WERI-Rb-1 (cell line): ENCODE results near the gene SLC24A3.

Experiments
- DNase-seq: peaks from one replicate; pipeline ENCODE4 v3.0.0-alpha.2; 2020
- H3K27ac ChIP-seq: fragments of 250-450 bp; sonication (Bioruptor Pico); 2 replicates; pipeline ENCODE4 v1.5.1; 2020; ENCODE audit warnings: mild to moderate bottlenecking, moderate library complexity
- H3K27me3 ChIP-seq: fragments of 250-450 bp; sonication (Bioruptor Pico); 2 replicates; pipeline ENCODE4 v1.5.1; 2021; ENCODE audit warnings: mild to moderate bottlenecking, low read depth, moderate library complexity; ENCODE audit not compliant: insufficient read depth, severe bottlenecking
- H3K36me3 ChIP-seq: fragments of 250-450 bp; sonication (Bioruptor Pico); 2 replicates; pipeline ENCODE4 v1.5.1; 2020; ENCODE audit warnings: mild to moderate bottlenecking, moderate library complexity
- H3K4me3 ChIP-seq: 2 replicates; pipeline ENCODE4 v1.5.1; 2011; ENCODE audit warnings: low read depth, mild to moderate bottlenecking, control low read depth, low read length
- H3K9me3 ChIP-seq: fragments of 250-450 bp; sonication (Bioruptor Pico); 2 replicates; pipeline ENCODE4 v1.5.1; 2021; ENCODE audit warnings: mild to moderate bottlenecking, moderate library complexity; ENCODE audit not compliant: severe bottlenecking
- CTCF ChIP-seq: IDR thresholded peaks from 2 replicates; pipeline ENCODE4 v1.5.1; 2011; ENCODE audit warnings: low read depth, mild to moderate bottlenecking, control low read depth, inconsistent platforms, low read length

Gene SLC24A3

GRCh38 chr20:19502169-19502568, 289.7 kb downstream of the SLC24A3 start:
- DNase-seq: no peak
- Histone ChIP-seq H3K36me3 (no peaks in the 10 kb centered on the region), H3K27me3 (peaks cover 52% of the 10 kb centered on the region), H3K9me3 (no peaks in the 10 kb centered on the region), H3K4me3 (no peak overlapping the region), H3K27ac (no peak overlapping the region)
- TF ChIP-seq CTCF: no peak

DNA sequence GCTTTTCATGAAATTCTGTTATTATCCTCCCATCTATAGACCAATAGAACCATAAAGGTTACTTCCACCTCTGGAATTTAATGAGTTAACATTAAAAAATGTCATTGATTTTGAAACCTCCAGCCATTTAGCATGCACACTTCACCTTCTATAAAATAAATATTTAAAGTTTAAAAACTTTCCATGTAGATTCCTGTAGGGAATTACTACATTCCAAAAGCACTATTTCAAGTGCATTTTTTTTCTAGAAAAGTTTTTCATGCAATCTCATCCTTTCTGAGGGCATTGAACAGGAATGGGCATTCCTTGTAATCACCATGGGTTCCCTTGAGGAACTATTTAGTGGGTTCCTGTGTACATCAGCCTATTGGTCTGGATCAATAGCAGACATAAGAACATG, 291.8 kb downstream of the SLC24A3 start:
- Histone ChIP-seq H3K36me3 (no peaks in the 10 kb centered on the region), H3K27me3 (peaks cover 55% of the 10 kb centered on the region), H3K27ac (no peak overlapping the region), H3K9me3 (no peaks in the 10 kb centered on the region), H3K4me3 (no peak overlapping the region)
- DNase-seq: no peak
- TF ChIP-seq CTCF: no peak

GRCh38 chr20:19506021-19506420, 293.6 kb downstream of the SLC24A3 start:
- H3K27ac ChIP-seq: no peak overlapping the region
- no peak for TF ChIP-seq CTCF
- H3K36me3 ChIP-seq: no peaks in the 10 kb centered on the region
- H3K9me3 ChIP-seq: no peaks in the 10 kb centered on the region
- no peak for DNase-seq
- H3K27me3 ChIP-seq: peaks cover 55% of the 10 kb centered on the region
- no peak overlapping the region for H3K4me3 ChIP-seq

DNA sequence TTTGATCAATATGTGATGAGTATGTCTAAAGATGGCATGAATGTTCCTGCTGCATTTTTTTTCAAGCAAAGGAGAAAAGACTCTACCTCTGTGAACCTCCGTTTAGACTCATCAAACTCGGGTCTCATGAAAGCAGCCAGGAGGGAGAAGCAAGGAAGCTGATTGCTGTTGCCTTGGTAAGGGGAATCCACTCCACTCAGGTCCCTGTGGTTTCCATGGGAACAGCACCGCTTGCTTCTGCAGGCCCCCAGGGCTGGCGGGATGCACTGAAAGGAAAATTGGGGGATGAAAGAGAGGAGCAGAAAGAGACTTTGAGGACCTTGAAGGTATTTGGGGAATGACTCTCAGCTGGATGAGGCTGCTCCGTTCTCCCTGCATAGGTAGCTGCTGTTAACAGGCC, 296.0 kb downstream of the SLC24A3 start:
- no peak for DNase-seq
- no peak overlapping the region for H3K4me3 ChIP-seq
- H3K27ac ChIP-seq: no peak overlapping the region
- H3K27me3 ChIP-seq: peaks cover 62% of the 10 kb centered on the region
- TF ChIP-seq CTCF: no peak
- H3K9me3 ChIP-seq: no peaks in the 10 kb centered on the region
- H3K36me3 ChIP-seq: no peaks in the 10 kb centered on the region

GRCh38 chr20:19510611-19511010, 298.2 kb downstream of the SLC24A3 start:
- no peak for TF ChIP-seq CTCF
- Histone ChIP-seq H3K36me3 (no peaks in the 10 kb centered on the region), H3K9me3 (no peaks in the 10 kb centered on the region)

GRCh38 chr20:19511931-19512330, 299.5 kb downstream of the SLC24A3 start:
- TF ChIP-seq CTCF: no peak
- no peaks in the 10 kb centered on the region for H3K9me3 ChIP-seq
- H3K27ac ChIP-seq: no peak overlapping the region
- H3K4me3 ChIP-seq: no peak overlapping the region
- no peak for DNase-seq
- H3K27me3 ChIP-seq: peaks cover 81% of the 10 kb centered on the region
- no peaks in the 10 kb centered on the region for H3K36me3 ChIP-seq

More at GRCh38 chr20:19510611-19511010, 298.2 kb downstream of the SLC24A3 start:
- H3K27me3 ChIP-seq: peaks cover 71% of the 10 kb centered on the region
- H3K27ac ChIP-seq: no peak overlapping the region
- DNase-seq: no peak
- H3K4me3 ChIP-seq: no peak overlapping the region
